Superior temporal gyrus (tissue), 1 donor: ENCODE results near the gene KRT81.
"Not testable (repeated sequence)": the region's sequence is repeated elsewhere in the genome, so short reads cannot be mapped to it uniquely, and the experiment has no call there.

Source experiments
- DNase-seq: peaks from one replicate; pipeline ENCODE4 v3.0.0-alpha.2; 2016; ENCODE audit errors: extremely low spot score

The KRT81 gene

DNA sequence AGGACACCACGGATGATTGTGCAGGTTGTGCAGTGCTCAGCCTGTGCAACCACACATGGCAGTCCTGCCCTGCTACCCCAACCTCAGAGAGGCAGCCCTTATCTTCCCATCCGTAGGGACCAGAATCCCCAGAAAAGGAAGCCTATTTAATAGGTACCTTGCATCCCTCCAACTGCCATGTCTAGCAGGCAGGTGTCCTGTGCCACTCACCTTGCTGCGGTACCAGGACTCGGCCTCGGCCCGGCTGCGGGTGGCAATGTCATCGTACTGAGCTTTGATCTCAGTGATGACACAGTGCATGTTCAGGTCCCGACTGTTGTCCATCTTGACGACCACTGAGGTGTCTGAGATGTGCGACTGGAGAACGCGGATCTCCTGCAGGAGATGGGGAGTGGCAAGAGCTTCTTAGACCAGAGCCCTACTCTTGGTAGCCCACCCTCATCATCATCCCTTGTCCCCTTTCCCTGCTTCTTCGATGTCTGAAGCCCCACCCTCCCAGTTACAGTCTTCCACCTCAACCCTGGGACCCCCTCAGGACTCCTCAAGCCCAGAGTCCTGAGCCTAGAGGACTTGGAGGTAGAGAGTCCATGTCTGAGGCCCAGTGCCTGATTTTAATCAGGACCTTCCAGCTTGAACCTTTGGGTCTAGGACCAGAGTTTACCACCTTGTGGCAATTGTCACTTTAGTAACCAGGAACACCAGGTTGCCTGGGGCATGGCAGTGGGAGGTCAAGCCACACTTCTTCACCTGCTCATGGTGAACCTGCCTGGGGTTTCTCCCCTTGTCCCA is 37.7 kb downstream of the KRT81 start:
- no peak for DNase-seq

DNA sequence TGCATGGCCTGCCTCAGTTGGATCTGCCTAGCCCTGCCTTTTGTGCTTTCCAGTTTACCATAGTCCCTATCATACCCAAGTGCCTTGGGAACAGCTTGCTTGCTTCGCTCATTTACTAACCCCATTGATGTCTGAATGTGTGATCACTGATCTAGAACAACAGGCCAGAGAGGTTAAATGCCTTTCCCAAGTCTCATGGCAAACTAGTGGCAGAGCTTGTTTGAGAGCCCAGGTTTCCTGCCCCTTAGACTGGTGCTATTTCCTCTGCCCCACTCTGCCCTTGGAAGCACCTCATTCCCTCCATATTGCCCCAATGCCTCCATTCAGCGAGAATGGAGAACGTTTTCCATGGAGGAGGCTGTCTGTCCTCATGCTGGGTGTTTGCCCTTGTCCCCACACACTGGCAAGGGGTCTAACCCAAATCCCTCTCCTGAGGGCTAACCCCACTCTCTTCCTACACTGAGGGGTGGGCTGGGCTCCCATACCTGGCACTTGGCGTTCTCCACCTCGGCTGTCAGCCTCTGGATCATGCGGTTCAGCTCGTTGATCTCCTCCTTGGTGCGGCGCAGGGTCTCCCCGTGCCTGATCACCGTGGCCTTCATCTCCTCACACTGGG is 38.5 kb downstream of the KRT81 start:
- DNase-seq = no peak

DNA sequence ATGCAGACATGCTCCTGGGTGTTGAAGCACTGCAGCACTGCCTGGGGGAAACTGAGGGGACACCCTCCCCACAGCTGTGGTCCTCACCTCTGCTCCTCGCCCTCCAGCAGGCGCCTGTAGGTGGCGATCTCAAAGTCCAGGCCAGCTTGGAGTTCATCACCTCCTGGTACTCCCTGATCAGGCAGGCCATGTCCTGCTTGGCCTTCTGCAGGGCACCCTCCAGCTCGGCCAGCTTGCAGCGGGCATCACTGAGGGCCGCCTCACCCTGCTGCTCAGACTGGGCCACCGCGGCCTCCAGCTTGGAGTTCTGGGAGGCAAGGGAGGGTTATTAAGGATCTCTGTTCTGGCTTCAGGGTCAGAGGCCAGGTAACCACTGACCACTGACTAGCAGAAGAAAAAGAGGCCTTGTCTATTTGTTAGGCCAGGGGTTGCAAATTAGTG is 39.1 kb downstream of the KRT81 start:
- DNase-seq = not testable (repeated sequence)

DNA sequence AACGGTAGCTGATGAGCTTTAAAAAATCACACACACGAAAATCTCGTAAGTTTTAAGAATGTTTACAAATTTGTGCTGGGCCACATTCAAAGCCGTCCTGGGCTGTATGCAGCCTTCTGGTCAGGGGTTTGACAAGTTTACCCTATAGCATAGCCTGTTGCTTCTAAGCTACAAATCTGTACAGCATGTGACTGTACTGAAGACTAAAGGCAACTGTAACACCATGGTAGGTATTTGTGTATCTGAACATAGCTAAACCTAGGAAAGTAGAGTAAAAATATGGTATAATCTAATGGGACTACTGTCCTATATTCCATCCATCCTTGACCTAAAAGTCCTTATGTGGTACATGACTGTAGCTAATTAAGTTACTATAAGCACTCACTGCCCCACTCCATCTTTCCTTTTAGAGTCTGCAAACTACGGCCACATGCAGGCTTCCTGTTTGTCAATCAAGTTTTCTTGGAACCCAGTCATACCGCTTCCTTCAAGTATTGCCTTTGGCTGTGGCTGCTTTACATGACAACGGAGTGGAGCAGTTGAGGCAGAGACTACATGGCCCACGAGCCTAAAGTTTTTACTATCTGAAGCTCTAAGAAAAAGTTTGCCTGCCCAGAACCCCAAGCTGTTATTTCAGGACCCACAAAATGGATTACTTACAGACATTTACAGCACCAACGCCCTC is 39.8 kb downstream of the KRT81 start:
- no peak for DNase-seq

DNA sequence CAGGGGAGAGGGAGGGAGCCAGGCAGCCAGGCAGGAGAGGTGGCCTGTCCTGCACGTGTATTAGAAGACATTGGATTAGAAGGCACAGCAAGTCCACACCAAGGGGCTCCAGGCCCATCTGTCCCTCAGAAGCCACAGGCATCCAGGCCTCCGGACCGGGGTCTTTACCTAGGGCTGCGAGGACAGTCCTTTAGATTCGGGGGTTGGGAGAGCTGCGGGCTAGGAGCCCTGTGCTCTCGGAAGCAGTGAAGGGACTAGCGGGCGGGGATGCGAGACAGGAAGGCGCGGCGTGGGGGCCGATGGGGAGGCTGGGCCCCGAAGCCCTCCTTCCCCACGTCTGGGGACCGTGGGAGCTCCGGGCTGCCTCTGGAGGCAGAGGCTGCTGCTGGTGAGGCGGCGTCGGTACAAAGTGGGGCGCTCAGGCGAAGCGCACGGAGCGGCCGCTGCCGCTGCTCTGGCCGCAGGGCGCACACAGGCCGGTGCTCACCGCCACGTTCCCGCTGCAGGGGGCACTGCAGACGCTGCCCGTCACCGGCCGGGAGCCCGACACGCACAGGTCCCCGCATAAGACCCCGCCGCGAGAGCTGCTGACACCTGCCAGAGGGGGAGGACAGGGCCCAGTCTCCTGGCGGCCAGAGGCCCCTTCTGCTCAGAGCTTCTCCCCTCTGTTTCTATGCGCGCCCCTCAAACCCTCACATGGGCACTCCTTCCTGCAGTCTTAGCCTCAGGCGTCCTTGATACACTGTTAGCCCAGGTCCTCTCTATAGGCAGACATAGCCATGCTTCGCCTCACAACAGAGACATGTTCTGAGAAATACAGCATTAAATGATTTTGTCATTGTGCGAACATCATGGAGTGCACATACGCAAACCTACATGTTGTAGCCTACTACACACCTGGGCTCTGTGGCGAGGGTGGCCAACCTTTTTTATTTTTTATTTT is 41.0 kb downstream of the KRT81 start:
- no peak for DNase-seq

DNA sequence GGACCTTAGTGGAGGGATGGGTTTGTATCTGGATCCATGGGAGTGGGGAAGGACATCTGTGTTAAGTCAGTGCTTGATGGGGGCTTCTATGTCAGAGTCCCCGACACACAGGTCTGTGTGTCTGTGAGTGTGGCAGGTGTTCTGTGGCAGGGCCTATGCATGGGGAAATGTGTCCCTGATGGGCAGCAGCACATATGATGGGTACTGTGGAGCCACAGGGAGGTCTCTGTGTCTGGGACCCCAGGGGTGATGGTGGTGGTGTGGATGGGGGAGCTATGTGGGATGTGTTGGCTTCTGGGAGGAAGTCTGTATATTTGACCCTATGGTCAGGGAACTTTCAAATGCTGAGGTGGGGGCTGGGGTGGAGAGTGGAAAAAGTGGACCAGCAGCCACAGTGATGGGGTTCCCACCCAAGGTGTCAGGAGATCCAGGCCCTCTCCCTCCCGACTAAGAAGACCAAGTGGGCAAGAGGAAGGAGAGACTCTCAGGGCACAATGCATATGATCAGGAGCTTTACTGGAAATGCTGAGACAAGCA is 41.8 kb downstream of the KRT81 start:
- DNase-seq = no peak

DNA sequence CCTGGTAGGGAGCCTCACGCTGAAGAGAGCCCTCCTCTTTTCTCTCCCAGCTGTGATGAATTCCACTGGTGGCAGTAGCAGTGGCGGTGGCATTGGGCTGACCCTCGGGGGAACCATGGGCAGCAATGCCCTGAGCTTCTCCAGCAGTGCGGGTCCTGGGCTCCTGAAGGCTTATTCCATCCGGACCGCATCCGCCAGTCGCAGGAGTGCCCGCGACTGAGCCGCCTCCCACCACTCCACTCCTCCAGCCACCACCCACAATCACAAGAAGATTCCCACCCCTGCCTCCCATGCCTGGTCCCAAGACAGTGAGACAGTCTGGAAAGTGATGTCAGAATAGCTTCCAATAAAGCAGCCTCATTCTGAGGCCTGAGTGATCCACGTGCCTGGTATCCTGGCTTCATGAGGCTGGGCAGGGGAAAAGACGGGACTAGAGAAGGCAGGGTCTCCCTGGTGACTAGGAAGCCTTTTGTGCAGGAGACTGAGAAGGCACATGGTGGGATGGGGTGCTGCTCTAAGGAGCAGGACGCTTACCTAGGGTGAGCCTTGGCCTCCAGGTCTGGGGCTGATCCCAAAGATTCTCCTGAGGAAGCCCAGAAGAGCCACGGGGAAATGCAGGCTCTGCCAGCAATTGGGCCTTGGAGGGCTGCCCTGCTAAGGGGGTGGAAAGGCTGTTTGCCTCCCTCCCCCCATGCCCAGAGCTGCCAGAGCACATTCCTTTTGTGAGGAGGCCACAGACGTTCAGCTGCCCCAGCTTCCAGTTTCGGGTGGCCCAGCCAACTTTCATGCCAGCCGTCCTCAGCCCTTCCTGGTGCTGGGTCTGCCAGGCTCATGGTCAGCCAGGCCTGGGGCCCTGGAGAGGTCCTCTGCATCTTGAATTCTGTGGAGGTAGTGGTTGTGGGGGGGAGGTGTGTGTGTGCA is 42.5 kb downstream of the KRT81 start:
- peak; percentile 15 for DNase-seq

DNA sequence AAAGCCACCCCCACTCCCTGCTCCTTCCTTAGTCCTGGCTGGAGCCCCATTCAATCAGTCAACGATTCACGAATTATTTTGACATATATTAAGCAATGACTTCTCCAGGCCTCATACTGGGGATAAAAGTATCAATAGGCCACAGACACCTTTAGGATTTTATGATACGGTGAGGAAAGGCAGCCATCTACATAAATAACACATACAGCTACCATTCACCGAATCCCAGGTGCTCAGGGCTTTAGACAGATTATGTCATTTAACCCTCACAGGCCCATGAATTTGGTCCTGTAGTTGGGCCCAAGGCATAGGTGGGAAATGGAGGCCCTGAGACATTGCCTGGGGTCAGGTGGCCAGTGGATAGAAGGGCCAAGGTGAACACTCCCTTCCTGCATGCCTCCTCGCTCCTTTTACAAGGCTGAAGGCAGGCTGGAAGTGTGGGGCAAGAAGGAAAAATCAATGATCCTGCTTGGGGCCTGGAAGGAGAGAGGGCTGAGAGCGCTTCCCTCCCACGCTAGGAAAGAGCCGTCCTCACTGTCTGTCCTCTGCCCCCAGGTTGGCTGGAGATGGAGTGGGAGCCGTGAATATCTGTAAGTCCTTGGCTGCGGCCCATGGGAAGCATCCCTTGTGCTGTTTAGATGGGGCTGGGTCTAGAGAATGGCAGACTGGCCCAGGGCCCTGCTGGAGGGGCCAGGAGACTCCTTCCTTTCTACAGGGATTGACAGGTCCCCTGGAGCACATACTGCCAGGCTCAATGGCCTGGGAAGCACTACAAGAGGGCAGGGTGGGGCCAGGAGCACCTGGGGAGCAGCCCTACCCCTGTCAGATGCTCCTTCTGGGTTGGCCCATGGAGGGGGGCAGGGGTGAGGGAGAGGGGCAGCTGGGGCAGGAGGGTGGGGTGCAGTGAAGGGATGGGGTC is 43.5 kb downstream of the KRT81 start:
- DNase-seq = no peak

DNA sequence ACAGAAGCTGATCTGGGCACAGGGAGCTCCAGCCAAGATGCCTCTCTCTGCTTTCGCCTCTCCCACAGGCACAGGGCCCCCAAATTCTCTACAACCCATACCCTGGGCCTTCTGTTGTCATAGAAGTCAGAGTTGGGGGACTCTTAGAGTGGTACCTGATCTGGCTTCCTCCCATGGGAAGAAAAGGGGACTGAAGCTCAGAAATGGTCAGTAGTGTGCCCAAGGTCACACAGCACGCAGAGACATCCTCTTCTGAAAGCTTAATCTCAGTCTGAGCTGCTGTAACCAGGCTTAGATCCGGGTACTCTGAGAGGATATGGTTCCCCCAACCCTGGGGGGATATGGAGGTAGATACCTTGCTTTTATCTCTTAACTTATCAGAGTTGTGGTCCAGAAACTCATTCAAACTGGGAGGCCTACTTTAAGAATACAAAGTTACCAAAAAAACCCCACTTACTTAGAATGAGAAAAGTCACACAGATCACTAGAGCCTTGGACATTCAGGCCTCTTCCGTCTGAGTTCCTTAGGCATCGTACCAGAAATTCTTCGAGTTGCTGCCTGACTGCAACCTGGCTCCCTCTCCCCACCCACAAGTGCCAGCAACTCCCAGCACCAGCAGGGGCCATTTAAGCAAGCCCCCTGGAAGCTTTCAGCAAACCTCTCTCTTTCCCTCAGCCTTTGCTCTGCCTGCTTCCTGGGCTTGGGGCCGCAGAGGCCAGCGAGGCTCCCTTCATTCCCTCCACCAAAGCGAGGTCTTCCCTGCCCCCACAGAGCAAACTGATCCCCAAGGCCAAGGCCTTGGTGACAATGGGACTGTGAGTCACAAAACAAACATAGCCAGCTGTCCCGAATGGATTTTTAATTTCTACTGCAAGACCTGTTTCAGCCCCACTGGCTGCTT is 44.4 kb downstream of the KRT81 start:
- no peak for DNase-seq

DNA sequence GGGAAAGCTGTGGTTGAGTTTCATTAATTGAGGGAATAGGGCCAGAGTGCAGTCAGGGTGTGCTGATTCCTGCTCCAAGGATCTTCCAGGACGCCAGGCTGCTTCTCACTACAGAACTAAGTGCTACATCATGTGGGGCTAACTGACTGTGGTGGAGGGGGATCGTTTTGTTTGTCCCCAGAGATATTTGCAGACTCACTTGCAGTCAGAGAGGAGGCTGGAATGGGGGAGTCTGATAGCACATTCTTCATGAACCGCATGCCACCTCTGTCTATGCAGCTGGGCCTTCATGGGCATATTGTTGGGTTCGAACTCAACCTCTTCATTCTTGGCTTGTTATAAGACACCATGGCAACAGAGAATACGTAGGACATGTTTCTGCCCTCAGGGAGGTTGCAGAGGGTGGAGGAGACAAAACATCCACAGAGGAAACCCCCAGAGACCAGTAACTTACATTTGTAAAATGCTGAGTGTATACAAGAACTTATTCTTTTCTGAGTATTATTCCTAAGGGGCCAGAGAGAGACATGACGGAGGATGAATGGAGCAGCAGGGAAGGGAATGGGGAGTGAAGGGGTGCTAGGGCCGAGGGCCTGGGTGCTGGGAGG is 45.3 kb downstream of the KRT81 start:
- no peak for DNase-seq

- no peak for DNase-seq
Observed at GRCh38 chr12:52245259-52245961, 45.9 kb downstream of the KRT81 start.

DNA sequence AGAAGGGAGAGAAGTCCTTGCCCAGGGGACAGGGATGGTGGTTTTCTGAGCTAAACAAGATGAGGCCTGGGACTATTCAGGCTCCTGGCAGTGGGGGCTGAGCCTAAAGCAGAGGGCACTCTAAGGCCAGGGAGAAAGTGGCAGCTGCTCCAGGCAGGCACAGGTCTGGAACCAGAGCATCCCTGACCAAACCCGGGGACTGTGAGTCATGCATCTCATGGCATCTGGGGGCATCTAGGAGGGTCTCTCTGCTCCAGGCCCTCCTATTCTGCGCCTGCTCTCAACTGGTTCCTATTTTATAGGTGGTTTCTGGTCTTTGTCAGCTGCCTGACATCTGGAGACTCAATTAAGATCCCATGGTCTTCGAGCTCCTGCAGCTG is 46.7 kb downstream of the KRT81 start:
- no peak for DNase-seq

DNA sequence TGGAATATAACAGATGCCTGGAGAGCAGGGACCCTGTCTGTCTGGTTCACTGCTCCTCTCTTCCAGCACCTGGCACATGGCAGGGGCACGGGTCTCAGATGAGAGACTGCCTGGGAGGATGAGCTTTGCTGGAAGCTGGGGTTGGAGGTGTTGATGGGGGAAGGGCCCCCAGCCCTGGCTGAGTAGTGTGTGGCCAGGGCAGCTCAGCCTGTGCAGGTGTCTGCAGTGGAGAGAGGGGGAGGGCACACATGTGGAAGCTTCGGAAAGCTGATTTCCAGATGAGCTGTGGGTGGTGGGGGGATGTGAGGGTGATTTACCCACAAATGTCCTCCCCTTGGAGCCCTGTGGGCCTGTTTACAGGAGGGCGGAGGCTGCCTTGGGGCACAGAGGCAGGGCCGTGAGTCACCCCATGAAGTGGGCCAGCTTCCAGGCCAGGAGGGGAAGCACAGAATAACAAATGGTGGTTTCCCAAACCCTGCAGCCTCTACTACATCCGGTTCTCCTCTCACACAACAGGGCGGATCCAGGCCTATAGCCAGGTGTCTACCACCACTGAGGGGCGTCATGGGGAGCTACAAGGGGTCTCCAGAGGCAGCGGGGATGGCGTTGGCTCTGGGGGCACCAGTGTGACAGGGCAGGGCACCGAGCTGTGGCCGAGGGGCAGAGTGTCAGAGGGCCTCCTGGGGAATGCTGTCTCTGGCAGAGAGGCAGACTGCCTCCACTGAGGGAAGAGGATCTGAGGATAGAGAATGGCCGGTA is 47.3 kb downstream of the KRT81 start:
- no peak for DNase-seq

DNA sequence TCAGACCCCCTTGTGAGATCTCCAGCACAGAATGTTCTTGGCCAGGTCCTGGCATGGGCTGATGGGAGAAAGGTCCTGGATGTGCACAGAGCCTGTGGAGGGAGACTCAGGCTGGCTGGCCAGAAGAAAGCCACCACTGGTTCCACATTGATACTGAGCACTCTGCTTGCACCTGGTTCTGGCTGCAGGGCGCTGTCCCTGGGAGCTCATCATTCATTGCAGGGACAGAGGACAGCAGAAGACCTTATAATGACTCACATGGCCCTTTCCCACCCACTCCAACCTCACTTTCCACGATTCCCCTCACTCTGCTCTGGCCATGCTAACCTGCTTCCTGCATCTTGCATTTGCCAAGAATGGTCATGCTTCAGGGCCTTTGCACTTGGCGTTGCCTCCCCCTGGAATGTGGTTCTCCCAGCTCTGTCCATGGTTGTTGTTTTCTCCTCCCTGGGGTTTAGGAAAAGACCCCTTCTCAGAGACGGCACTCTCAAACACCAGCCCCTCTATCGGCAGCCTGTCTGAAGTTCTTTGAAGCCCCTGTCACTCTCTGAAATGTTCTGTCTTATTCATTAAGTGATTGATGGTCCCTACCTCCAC is 48.0 kb downstream of the KRT81 start:
- no peak for DNase-seq

GRCh38 chr12:52242442-52243258 is 48.7 kb downstream of the KRT81 start:
- DNase-seq = no peak
